IPS DF 4.7 (cell line): ENCODE data around the gene RAN.
"Not testable (repeated sequence)": the region's sequence is repeated elsewhere in the genome, so short reads cannot be mapped to it uniquely, and the experiment has no call there.

ENCODE experiments used
- DNase-seq: peaks from one replicate; pipeline ENCODE4 v3.0.0-alpha.2; 2013; ENCODE audit warnings: low spot score; ENCODE audit errors: extremely low read depth

The RAN gene

GRCh38 chr12:130849561-130850417, 22.1 kb upstream of the RAN start:
- peak; percentile 93 for DNase-seq

GRCh38 chr12:130850418-130851021, 21.3 kb upstream of the RAN start:
- no peak for DNase-seq

DNA sequence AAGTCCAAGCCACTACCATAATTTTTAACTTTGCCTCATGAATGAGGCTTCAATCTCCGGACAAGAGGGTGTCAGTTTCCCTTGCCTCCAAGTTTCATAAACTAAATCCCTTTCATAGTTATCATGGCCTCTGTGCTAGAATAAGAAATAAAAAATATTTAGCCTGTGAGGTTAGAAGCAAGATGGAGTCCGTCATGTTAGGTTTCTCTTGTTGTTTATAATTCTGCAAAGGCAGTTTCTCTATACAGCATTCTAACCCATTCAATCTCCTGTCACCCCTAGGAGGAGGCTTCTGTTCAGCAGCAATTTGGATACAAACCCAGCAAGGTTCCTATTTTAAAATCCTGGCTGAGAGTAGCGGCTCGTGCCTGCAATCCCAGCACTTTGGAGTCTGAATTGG, 15.8 kb upstream of the RAN start:
- DNase-seq, result no peak

- DNase-seq, result no peak
These were observed 13.8 kb upstream of the RAN start for GRCh38 chr12:130858084-130858483.

DNA sequence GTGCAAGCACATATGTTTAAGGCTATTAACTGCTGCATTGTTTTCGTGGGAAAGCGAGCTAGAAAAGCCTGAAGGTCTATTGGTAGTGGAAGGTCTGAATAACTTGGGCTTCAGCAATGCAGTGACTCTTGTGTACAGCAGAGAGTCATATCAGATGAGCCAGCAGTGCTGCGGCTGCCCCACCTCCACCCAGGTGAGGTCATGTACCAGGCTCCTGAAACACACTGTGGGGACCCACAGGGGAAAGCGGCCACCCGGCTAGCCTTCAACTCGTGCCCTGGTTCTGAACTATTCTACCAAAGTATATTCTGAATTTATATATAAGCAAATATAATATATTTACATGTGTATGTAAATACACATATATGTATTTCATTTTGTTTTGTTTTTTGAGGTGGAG, 12.7 kb upstream of the RAN start:
- DNase-seq, result no peak

DNA sequence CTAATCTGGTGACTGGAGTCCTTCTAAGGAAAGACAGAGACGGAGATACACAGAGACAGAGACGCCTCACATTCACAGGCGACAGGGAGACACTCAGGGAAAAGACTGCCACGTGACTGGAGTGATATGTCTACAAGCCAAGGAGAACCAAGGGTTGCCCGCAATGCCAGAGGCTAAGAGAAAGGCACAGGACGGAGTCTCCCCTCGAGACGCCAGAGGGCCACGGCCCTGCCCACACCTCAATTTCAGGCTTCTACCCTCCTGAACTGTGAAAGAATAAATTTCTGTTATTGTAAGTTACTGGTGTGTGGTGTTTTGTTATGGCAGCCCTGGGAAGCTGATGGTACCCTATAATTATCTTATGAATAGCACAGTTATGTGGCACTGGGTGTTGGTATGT, 11.6 kb upstream of the RAN start:
- no peak for DNase-seq

DNA sequence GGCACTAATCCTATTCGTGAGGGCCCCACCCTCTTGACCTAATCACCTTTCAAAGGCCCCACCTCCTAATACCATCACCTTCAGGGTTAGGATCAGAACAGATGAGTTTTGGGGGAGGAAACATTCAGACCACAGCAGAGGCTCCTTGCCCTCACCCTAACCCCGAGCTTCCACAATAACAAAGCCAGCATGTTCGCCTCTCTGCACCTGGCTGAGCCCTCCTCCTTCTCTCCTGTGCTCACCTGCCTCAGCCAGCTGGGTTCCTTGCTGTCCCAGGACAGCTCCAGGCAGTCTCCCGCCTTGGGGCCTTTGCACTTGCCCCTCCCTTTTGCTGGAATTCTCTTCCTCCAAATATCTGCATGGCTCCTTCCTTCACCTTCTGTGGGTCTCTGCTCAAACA, 9.7 kb upstream of the RAN start:
- DNase-seq, result no peak

DNA sequence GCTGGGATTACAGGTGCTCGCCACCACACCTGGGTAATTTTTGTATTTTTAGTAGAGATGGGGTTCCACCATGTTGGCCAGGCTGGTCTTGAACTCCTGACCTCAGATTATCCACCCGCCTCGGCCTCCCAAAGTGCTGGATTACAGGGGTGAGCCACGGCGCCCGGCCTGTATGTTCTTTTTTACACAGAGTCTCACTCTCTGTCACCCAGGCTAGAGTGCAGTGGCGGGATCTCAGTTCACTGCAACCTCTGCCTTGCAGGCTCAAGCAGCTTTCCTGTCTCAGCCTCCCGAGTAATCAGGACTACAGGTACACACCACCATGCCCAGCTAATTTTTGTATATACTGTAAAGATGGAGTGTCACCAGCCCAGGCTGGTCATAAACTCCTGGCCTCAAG, 9.1 kb upstream of the RAN start:
- not testable (repeated sequence) for DNase-seq

GRCh38 chr12:130863298-130863697, 8.6 kb upstream of the RAN start:
- DNase-seq, result no peak

DNA sequence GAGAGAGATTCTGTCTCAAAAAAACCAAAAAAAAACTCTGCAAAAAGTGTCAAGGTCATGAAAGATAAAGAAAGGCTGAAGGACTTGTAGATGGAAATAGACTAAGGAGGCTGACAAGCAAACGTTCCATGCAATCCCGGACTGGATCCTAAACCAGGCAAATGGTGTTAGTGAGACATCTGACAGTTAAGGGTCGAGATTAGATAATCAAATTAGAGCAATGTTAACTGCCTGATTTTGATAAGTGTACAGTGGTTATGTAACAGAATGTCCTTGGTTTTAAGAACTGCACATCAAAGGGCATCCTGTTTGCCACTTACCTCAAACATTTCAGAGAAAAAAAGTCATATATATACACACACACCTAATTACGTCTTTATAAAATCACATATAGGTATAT, 3.5 kb upstream of the RAN start:
- DNase-seq, result no peak

GRCh38 chr12:130870442-130871285, 1.2 kb upstream of the RAN start:
- no peak for DNase-seq

- no peak for DNase-seq
These were observed 572 bp downstream of the RAN start for GRCh38 chr12:130872179-130873096.

- DNase-seq, result no peak
These were observed 1.4 kb downstream of the RAN start for GRCh38 chr12:130873106-130873795.

DNA sequence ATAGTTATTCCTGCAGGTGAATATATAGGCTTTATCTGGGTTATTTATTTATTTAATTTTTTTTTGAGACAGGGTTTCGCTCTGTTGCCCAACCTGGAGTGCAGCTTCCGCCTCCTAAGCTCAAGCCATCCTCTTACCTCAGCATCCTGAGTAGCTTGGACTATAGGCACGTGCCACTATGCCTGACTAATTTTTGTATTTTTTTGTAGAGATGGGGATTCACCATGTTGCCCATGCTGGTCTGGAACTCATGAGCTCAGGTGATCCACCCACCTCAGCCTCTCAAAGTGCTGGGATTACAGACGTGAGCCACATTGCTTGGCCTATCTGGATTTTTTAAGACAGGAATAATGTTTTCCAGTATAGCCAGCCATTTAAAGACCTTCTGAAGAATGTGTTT, 2.0 kb downstream of the RAN start:
- DNase-seq, result no peak

GRCh38 chr12:130874696-130875095, 2.8 kb downstream of the RAN start:
- DNase-seq, result no peak

- DNase-seq, result no peak
These were observed 3.3 kb downstream of the RAN start for GRCh38 chr12:130875193-130875592.

- not testable (repeated sequence) for DNase-seq
These were observed 3.8 kb downstream of the RAN start for GRCh38 chr12:130875708-130876107.

GRCh38 chr12:130876297-130876696, 4.4 kb downstream of the RAN start:
- DNase-seq, result no peak

DNA sequence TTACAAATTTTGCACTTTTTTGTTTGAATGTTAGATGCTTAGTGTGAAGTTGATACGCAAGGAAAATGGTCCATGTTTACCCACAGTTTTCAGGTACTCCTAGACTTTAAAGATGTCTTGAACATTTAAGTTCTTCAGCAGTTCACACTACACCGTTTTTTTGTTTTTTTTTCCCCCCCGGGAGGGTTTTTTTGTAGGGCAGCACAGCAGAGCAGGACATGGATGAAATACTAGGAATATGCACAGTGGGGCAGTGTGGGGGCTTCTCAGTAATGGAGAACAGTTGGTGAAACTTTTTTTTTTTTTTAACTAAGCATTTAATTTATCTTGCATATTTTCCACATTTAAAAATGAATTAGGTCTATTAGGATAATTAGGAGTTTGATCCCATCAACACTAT, 4.9 kb downstream of the RAN start:
- DNase-seq, result no peak

- DNase-seq, result no peak
These were observed 5.5 kb downstream of the RAN start for GRCh38 chr12:130877333-130877732.
